A673 (cell line): ENCODE measurements around the gene INHA.

Experiments
- CTCF ChIP-seq: fragments of 300-800, 200-600 bp; sonication (generic); conservative IDR thresholded peaks from 2 replicates; pipeline ENCODE4 v1.5.1; 2017; ENCODE audit warnings: low read depth, mild to moderate bottlenecking, antibody characterized with exemption, low read length, moderate library complexity, mixed read lengths
- EZH2 ChIP-seq: fragments of 200-600 bp; sonication (generic); IDR thresholded peaks from 2 replicates; pipeline ENCODE4 v1.6.1; 2017; ENCODE audit warnings: borderline replicate concordance, low read depth, mild to moderate bottlenecking, mixed read lengths, antibody characterized with exemption, low read length; ENCODE audit not compliant: poor library complexity, severe bottlenecking

DNA sequence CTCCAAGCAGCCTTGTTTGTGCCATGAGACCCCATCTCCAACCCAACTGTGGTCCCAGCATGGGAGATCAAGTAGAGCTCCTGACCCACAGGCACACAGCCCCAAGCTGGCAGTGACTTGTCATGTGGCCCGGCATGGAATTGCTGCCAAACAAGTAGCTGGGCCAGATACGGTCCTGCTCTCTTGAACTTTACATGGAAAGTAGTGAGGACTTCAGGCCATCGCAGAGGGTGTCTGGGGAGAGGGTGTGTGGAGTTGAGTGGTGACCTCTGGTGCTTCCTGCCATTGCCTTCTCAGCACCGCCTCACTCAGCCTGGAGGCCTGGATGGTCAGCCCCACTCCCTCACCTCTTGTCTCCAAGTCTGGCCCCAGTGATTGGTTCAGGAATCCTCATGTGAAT, 44.4 kb downstream of the INHA start:
- TF ChIP-seq EZH2 (no peak), CTCF (no peak)
